Activated T-cell treated with anti-CD3 and anti-CD28 coated beads, Interleukin-2, amount 50 U/mL, for 24 hours (primary cell): Measurements from ENCODE around the gene GATA5.

ENCODE experiments used
- DNase-seq: peaks from one replicate; pipeline ENCODE4 v3.0.0-alpha.2; 2020
- H3K27ac Mint-ChIP-seq: 2 replicates; pipeline ENCODE4 v1.8.0; 2020; ENCODE audit warnings: mild to moderate bottlenecking, mixed read lengths
- H3K27me3 Mint-ChIP-seq: 2 replicates; pipeline ENCODE4 v1.8.0; 2020; ENCODE audit warnings: mixed read lengths
- H3K36me3 Mint-ChIP-seq: 2 replicates; pipeline ENCODE4 v1.8.0; 2020; ENCODE audit warnings: low read depth, mixed read lengths
- H3K4me1 Mint-ChIP-seq: 2 replicates; pipeline ENCODE4 v1.8.0; 2020; ENCODE audit warnings: low read depth, mixed read lengths
- H3K4me3 Mint-ChIP-seq: 2 replicates; pipeline ENCODE4 v1.8.0; 2020; ENCODE audit warnings: mild to moderate bottlenecking, moderate library complexity, mixed read lengths
- H3K9me3 Mint-ChIP-seq: 2 replicates; pipeline ENCODE4 v1.8.0; 2020; ENCODE audit warnings: mixed read lengths

The GATA5 gene

DNA sequence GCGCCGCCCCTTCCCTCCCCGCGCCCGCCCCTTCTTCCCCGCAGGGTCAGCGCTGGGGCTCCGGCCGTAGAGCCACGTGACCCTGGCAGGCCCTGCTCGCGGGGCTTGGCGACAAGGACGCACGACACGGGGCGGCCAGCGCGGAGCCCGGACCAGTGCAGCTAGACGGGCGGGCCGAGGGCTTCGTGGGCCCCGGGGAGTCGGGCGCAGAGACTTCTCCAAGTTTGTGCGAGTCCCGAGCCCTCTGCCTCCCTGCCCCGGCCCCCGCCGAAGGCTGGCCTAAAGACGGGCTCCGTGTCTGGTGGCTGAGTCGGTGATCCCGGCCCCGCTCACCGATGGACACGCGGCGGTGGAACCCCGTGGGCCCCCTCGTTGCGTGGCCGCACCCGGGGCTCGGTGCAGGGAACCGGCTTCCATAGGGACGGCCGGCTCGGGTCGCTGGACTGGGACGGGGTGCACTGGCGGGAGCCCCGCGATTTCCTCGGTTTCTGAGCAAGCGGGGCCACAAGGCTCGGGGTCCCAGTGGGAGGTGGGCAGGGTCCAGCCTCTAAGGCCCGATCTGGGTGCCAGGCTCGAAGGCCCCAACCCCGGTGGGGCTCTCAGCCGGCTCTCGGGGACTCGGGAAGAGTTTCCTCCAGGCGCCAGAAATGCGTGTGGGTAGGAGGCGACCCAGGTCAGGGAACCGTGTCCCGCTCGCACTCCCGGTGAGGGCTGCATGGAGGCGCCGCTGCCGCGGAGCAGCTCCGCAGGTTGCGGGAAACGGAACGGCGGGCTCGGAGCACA is 452 bp upstream of the GATA5 start:
- Mint-ChIP-seq H3K9me3 (no peaks in the 10 kb centered on the region), H3K27ac (no peak overlapping the region), H3K4me1 (no peaks in the 10 kb centered on the region), H3K4me3 (no peak overlapping the region), H3K27me3 (peaks cover 66% of the 10 kb centered on the region), H3K36me3 (no peaks in the 10 kb centered on the region)
- no peak for DNase-seq

DNA sequence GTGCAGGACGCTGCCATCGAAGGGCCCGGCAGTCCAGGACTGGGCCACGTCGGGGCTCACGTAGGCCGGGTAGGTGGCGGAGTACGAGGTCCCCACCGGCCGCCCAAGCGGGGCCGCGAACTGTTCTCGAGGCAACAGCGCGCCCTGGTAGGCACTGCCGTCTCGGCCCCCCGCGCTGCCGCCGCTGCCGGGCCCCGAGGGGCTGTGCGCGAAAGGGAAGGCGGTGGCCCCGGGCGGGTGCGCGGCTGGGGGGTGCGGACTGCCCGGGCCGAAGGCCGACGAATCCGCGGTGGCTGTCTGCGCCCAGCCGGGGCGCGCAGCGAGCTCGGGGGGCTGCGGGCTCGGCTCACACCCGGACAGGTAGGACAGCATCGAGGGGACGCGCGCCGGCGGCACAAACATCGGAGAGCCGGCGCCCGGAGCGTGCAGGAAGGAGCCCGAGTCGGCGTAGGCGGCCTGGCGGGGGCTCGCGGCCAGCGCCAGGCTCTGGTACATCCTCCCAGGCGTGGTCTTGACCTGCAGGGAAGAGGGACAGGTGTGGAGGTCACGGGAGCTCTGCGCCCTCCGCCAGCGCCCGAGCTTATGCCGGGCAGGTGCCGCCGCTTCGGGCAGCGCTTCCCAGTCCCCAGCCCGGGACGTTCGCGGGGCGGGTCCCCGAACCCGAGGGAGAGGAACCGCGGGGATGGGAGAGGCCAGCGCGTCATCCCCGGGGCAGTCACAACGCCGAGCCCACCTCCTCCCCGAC is 596 bp downstream of the GATA5 start:
- Mint-ChIP-seq H3K36me3 (no peaks in the 10 kb centered on the region), H3K27ac (no peak overlapping the region), H3K27me3 (peaks cover 62% of the 10 kb centered on the region), H3K4me3 (no peak overlapping the region), H3K9me3 (no peaks in the 10 kb centered on the region), H3K4me1 (no peaks in the 10 kb centered on the region)
- DNase-seq = no peak

DNA sequence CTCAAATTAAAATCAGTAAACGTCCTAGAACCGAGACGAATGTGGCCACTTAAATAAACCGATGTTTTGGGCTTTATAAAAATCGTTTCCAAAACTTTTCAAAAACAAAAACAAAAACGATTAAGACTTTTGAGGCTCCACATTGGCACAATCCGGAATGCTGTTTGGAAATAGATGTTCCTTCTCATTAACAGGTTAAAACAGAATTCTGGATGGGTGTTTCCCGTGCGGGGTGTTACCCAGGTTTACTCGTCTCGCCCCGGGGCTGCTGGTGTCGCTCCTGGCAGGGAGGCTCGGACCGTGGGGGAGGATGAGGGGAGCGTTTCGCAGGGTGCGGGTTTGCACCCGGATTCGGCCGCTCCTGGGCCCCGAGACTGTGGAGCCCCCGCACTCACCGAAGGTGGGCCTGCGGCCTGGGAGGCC is 1.2 kb downstream of the GATA5 start:
- DNase-seq = no peak
- H3K27me3 Mint-ChIP-seq = peaks cover 65% of the 10 kb centered on the region
- H3K36me3 Mint-ChIP-seq = no peaks in the 10 kb centered on the region
- no peak overlapping the region for H3K27ac Mint-ChIP-seq
- no peak overlapping the region for H3K4me3 Mint-ChIP-seq
- no peaks in the 10 kb centered on the region for H3K9me3 Mint-ChIP-seq
- no peaks in the 10 kb centered on the region for H3K4me1 Mint-ChIP-seq

DNA sequence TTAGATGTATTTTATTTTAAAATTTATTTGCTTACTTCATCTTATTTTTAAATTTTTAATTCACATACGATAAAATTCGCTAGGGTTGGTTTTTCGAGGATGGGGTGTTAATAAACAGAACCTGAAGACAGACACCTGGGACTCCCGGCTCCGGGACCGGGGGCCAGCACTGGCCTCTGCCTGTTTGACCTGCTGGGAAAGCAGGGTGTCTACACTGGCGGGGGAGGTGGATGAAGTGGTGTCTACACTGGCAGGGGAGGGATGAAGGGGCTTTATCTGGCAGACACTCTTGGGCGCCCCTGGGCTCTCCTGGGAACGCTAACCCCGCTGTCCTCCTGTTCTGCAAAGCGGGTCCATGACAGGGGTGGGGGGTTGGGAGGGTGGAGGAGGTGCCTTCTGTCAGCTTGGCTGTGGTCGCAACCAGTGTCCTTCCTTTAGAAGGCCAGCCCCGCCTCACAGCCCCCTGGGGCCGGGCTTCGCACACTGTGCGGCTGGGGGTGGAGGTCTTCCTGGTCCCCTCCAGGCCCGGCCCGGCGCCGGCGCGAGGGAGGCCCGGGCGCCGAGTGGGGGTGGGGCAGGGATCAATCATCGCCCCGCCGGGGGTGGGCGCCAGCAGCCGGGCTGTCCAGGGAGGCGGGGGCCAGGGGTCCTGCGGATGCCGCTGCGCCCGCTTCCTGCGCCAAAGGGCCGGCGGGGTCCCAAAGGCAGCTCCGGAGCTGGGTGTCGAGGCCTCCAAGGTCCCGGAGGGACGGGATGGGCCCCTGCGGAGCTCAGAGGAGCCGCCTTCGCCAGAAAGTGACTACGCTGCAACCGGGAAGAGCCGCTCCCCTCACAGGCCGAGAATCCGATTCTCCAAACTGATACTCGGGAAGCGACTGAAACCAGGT is 1.8 kb downstream of the GATA5 start:
- Mint-ChIP-seq H3K9me3 (no peaks in the 10 kb centered on the region), H3K4me3 (no peak overlapping the region), H3K36me3 (no peaks in the 10 kb centered on the region), H3K4me1 (no peaks in the 10 kb centered on the region), H3K27me3 (peaks cover 64% of the 10 kb centered on the region), H3K27ac (no peak overlapping the region)
- no peak for DNase-seq

DNA sequence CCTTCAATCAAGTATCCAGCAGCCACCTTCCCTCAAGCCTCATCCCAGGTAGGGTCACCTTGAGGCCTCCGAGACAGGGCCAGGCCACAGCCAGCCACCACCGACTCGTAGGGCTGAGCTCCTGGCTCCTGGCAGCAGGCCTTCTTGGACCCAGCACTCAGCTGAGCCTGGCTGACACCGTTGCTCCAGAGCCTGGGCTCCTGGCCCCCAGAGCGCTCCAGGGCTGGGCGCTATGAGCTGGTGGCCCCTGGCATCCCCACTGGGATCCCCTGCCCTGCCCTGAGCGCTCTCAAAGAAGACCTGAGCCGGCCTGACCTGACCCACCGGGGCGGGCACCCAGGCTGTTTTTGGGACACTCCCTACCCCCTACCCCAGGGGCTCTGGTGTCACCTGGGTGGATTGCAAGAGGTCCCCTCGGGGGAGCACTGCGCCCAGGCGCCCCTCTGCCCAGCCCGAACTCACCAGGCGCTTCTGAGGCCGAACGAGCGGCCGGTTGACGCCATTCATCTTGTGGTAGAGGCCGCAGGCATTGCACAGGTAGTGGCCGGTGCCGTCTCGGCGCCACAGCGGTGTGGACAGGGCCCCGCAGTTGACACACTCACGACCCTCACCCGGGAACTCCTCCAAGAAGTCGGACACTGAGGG is 2.7 kb downstream of the GATA5 start:
- Mint-ChIP-seq H3K9me3 (no peaks in the 10 kb centered on the region), H3K36me3 (no peaks in the 10 kb centered on the region), H3K4me1 (no peaks in the 10 kb centered on the region), H3K27ac (no peak overlapping the region), H3K4me3 (no peak overlapping the region), H3K27me3 (peaks cover 55% of the 10 kb centered on the region)
- no peak for DNase-seq

DNA sequence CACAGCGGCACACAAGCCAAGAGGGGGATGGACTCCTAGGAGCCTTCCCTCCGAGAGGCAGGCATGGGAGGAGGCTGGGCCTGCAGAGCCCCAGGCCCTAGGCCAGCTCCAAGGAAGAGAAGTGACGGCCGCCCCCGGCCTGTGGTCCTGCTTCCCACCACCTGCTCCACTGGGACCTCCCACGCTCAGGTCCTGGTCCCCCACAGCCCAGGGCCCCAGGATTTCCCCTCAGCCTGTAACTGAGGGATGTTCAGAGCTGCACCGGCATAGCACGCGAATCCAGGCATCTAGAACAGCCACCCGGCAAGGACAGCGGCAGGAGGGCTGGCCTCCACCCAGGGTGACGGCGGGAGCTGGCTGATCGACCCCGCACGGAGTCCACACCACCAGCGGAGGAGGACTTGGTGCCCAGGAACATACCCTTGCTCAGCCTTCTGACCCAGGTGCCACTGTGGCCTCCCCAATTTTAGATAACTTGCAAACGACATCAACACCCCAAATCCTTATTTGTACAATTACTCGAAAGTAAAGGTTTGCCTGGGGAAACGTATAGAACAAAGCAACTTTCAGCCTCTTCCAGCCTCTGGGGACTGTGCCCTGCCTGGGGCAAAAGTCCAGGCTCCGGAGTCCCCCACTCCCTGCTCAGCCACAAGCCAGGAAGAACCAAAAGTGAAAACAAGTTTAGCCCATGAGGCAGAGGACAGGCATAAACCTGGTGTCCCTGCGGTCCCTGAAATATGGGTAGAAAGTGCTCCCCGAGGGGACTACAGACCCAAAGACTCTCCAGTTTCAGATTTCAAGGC is 3.5 kb downstream of the GATA5 start:
- no peaks in the 10 kb centered on the region for H3K4me1 Mint-ChIP-seq
- no peak overlapping the region for H3K4me3 Mint-ChIP-seq
- DNase-seq = no peak
- H3K27ac Mint-ChIP-seq = no peak overlapping the region
- peaks cover 48% of the 10 kb centered on the region for H3K27me3 Mint-ChIP-seq
- H3K9me3 Mint-ChIP-seq = no peaks in the 10 kb centered on the region
- no peaks in the 10 kb centered on the region for H3K36me3 Mint-ChIP-seq

DNA sequence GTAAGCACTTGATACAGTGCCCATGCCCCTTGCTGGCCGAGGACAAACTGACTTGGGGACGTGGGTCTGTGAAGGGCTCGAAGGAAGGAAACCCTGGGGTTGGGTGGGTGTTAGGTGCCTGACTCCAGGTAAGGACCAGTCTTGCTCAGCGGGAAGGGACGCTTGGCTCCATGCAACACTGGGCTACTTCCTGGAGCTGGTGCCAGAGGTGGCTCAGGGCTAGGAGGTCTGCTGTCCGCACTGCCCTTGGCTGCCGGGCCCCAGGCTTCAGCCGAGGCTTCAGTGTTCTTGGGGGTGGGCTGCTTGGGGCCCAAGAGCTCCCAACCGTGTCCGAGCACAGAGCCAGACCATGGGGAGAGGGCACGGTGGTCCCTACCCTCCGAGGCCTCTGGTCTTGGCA is 5.3 kb downstream of the GATA5 start:
- no peak overlapping the region for H3K27ac Mint-ChIP-seq
- H3K4me1 Mint-ChIP-seq = no peaks in the 10 kb centered on the region
- H3K27me3 Mint-ChIP-seq = peaks cover 40% of the 10 kb centered on the region
- no peaks in the 10 kb centered on the region for H3K36me3 Mint-ChIP-seq
- no peak for DNase-seq
- no peaks in the 10 kb centered on the region for H3K9me3 Mint-ChIP-seq
- H3K4me3 Mint-ChIP-seq = no peak overlapping the region

DNA sequence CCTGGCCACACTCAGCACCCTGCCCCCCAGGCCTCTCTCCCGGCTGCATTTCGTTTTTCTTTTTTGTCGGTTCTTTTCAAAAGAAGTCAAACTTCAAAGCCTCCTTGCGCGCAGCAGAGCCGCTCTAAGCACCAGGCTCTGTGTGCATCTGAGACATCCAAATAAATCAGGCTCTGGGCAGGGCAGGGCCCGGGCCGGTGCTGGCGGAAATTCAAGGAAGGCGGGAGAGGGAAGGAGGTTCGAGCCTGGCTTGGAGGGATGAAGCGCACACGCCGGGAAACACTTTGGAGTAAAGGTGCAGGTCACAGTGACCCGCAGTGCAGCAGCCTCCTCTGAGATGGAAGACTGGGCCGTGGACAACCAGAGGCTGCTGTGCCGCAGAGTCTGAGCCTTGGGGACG is 5.8 kb downstream of the GATA5 start:
- Mint-ChIP-seq H3K9me3 (no peaks in the 10 kb centered on the region), H3K4me3 (no peak overlapping the region), H3K4me1 (no peaks in the 10 kb centered on the region), H3K27me3 (peaks cover 40% of the 10 kb centered on the region), H3K27ac (no peak overlapping the region), H3K36me3 (no peaks in the 10 kb centered on the region)
- no peak for DNase-seq

DNA sequence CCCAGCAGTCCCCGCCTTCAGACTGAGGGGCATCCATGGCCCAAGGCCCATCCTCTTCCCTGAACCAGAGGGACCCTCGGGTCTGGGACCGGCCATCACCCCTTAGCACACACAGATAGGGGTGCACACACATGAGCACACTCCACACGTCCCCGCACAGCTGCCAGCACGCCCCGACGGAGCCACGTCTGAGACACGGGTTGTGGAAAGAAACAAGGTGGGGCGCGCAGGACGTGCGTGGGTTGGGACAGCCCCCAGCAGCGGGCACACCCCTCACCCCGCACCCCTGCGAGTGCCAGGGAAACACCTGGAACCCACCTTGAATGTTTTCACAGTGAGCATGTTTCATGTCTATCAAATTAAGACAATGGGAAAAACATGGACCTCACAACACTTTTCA is 6.4 kb downstream of the GATA5 start:
- no peaks in the 10 kb centered on the region for H3K4me1 Mint-ChIP-seq
- no peaks in the 10 kb centered on the region for H3K9me3 Mint-ChIP-seq
- DNase-seq = no peak
- no peak overlapping the region for H3K27ac Mint-ChIP-seq
- H3K27me3 Mint-ChIP-seq = peaks cover 36% of the 10 kb centered on the region
- H3K4me3 Mint-ChIP-seq = no peak overlapping the region
- no peaks in the 10 kb centered on the region for H3K36me3 Mint-ChIP-seq

DNA sequence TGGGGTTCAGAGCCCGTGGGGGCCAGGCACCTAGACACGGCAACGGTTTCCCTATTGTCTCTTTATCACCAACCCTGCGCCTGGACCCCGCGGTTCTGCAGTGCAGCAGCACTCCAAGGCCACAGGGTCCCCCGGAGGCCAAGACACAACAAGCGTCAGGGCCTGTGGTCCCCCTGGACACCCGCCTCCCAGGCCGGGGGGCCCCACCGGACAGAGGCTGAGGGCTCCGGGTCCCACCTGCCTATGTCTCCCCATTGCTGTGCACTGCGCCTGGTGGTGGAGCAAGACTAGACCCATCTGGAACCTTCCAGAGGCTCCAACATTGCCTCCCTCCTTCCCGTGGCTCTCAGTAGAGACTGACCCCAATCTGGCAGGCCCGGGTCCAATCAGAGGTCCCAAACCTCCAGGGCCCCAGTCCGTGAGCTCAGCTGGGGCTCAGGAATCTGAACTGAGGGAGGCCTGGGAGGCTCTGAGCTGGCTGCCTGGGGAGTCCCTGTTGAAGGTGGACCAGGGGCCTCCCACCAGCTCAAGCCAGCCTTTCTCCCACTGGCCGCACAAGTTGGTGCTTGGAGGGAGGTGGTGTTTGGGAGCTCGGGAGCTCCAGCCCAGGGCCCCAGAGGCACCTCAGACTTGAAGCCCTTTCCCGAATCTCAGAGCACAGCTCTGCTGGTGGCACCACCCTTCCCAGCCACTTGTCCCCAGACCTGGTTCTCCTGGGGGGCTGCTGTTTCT is 8.8 kb downstream of the GATA5 start:
- Mint-ChIP-seq H3K27me3 (peaks cover 17% of the 10 kb centered on the region), H3K4me1 (no peaks in the 10 kb centered on the region), H3K4me3 (no peak overlapping the region), H3K36me3 (no peaks in the 10 kb centered on the region), H3K27ac (no peak overlapping the region), H3K9me3 (no peaks in the 10 kb centered on the region)
- DNase-seq = no peak

DNA sequence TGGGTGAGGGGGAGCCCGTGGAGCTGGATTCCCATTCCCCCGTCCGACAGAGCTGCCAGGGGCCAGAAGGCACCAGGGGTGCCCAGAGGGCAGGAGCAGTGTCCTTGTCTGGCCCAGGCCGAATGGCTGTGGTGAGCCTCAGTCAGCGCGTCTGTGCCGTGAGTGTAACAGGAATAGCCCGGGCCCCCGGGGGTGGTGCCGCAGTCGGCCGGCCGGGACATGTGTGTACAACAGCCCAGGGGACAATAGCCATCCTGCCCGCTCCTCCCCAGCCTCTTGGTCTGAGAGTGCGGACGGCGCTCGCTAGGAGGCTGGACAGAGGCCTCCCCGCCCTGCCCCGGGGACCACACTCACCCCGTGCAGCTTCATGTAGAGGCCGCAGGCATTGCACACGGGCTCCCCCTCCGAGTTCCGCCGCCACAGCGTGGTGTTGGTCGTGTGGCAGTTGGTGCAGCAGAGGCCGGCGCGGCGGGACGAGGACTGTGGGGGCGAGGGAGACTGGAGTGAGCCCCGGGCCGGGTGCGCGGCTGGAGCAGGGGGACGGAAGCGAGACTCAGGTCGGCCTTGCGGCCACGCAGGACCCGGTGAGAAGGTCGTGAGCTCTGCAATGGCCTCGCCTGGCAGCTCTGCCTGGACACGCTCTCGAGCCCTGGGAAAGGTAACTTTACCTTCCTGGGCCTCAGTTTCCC is 9.6 kb downstream of the GATA5 start:
- no peak overlapping the region for H3K27ac Mint-ChIP-seq
- no peaks in the 10 kb centered on the region for H3K4me1 Mint-ChIP-seq
- no peak overlapping the region for H3K4me3 Mint-ChIP-seq
- H3K9me3 Mint-ChIP-seq = no peaks in the 10 kb centered on the region
- DNase-seq = no peak
- no peaks in the 10 kb centered on the region for H3K36me3 Mint-ChIP-seq
- peaks cover 15% of the 10 kb centered on the region for H3K27me3 Mint-ChIP-seq

DNA sequence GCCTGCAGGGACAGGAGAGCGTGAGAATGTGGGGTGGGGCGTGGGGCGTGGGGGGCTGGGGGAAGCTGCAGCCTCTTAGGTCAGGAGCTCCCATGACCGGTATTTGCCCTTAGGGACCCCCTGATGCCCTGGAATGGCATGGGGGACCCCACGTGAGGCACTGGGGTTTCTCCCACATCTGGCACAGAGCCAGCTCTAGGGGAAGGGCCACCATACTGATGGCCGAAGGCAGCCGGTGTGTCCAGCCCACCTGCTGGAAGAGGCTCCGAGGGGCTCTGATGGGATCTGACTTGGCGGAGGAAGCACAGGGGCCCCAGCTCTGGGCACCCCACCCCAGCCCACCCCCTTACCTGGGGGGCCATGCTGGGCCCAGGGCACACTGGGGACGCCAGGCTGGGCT is 10.8 kb downstream of the GATA5 start:
- no peak for DNase-seq
- Mint-ChIP-seq H3K27ac (no peak overlapping the region), H3K36me3 (no peaks in the 10 kb centered on the region), H3K4me1 (no peaks in the 10 kb centered on the region), H3K27me3 (peaks cover 9% of the 10 kb centered on the region), H3K4me3 (no peak overlapping the region), H3K9me3 (no peaks in the 10 kb centered on the region)

DNA sequence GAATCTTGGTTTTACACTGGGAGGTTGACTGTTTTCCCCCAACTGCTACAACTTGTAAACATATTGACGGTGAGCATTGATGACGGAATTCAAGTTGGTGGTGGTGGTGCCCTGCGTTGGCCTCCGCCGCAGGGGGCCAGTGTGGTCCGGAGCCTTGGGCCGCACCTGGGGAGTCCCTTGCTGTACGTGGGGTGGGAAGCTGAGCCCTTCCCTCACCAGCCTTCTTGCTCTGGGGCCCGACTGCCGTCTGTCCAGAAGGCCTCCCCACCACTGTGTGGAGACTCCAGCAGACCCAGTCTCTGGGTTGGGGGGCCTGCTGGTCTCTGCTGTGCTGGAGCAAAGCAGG is 11.4 kb downstream of the GATA5 start:
- peaks cover 4% of the 10 kb centered on the region for H3K27me3 Mint-ChIP-seq
- no peak overlapping the region for H3K27ac Mint-ChIP-seq
- no peak overlapping the region for H3K4me3 Mint-ChIP-seq
- H3K9me3 Mint-ChIP-seq = no peaks in the 10 kb centered on the region
- H3K36me3 Mint-ChIP-seq = no peaks in the 10 kb centered on the region
- no peaks in the 10 kb centered on the region for H3K4me1 Mint-ChIP-seq
- DNase-seq = no peak
